Endothelial cell of umbilical vein (primary cell): Measurements from ENCODE around the gene ZNF77. TPM values are rescaled to one million over a fixed set of nuclear protein-coding genes. Genes with fewer than 3 reads are reported as not detected.

Experiments
- BruUV-seq: library from RNA; stranded (reverse); fragments of 400-500 nt; replicated peaks from 2 replicates; lab custom pipeline; 2021; lab: Mats Ljungman, UMichigan
- CTCF ChIA-PET: fragments of 300-600, 350-600 bp; sonication (Branson Sonifier 250); formaldehyde crosslinking; loops from one replicate; lab custom pipeline; 2021; ENCODE audit warnings: antibody characterized with exemption, inconsistent platforms; lab: Charles Lee
- POLR2A ChIA-PET: fragments of 300-600, 350-600 bp; sonication (Branson Sonifier 250); formaldehyde crosslinking; loops from one replicate; lab custom pipeline; 2021; ENCODE audit warnings: antibody characterized with exemption, inconsistent platforms; lab: Charles Lee
- DNase-seq: peaks from one replicate; pipeline ENCODE4 v3.0.0-alpha.2; 2011; ENCODE audit warnings: low read depth, low spot score
- FAIRE-seq: peaks from 2 replicates; lab custom pipeline; 2011; peaks lifted over from hg19 to GRCh38; lab: Jason Lieb, UNC
- H2AFZ ChIP-seq: 2 replicates; pipeline ENCODE4 v1.6.0; 2012; ENCODE audit warnings: low read depth, low read length, control low read depth, inconsistent platforms
- H3K27ac ChIP-seq: 2 replicates; pipeline ENCODE4 v1.5.1; 2011; ENCODE audit warnings: low read depth, mild to moderate bottlenecking, control low read depth, low read length, moderate library complexity; ENCODE audit not compliant: insufficient read depth
- H3K27me3 ChIP-seq, 2 experiments: 2 replicates each; pipeline versions ENCODE4 v1.6.0 to v1.6.1; 2011; ENCODE audit warnings: low read length in 2 of 2, mixed read lengths in 1 of 2; ENCODE audit not compliant: control insufficient read depth in 2 of 2, insufficient read depth in 2 of 2
- H3K36me3 ChIP-seq, 2 experiments: 2 replicates in 1 of 2; 3 replicates in 1 of 2; pipeline ENCODE4 v1.5.1; 2011; ENCODE audit warnings: low read length in 2 of 2, mild to moderate bottlenecking in 1 of 2, moderate library complexity in 1 of 2; ENCODE audit not compliant: control insufficient read depth in 2 of 2, insufficient read depth in 2 of 2; ENCODE audit errors: extremely low read depth in 1 of 2
- H3K4me1 ChIP-seq: 3 replicates; pipeline ENCODE4 v1.5.1; 2011; ENCODE audit warnings: mild to moderate bottlenecking, low read length; ENCODE audit not compliant: control insufficient read depth, insufficient read depth; ENCODE audit errors: extremely low read depth
- H3K4me2 ChIP-seq: 2 replicates; pipeline ENCODE4 v1.6.1; 2011; ENCODE audit warnings: low read length, control low read depth, mixed read lengths; ENCODE audit not compliant: insufficient read depth
- H3K4me3 ChIP-seq, 3 experiments: fragments of 200-600 bp in 1 of 3; sonication (generic), shearing (Covaris generic) in 1 of 3; replicated peaks in 1 of 3; 2 replicates each; pipeline ENCODE4 v1.5.1; 2011 to 2016; ENCODE audit warnings: control low read depth in 3 of 3, low read length in 3 of 3, mild to moderate bottlenecking in 2 of 3, inconsistent platforms in 1 of 3, low read depth in 1 of 3, moderate library complexity in 1 of 3; ENCODE audit not compliant: insufficient read depth in 1 of 3
- H3K79me2 ChIP-seq: 2 replicates; pipeline ENCODE4 v1.6.0; 2012; ENCODE audit warnings: low read length, inconsistent platforms; ENCODE audit not compliant: control insufficient read depth, insufficient read depth
- H3K9ac ChIP-seq: replicated peaks from 2 replicates; pipeline ENCODE3; 2011; ENCODE audit warnings: low read length, control low read depth; ENCODE audit not compliant: insufficient read depth; ENCODE audit errors: extremely low read depth
- H3K9me1 ChIP-seq: replicated peaks from 3 replicates; pipeline ENCODE4 v1.6.0; 2011; ENCODE audit warnings: mild to moderate bottlenecking, low read length; ENCODE audit not compliant: control insufficient read depth, insufficient read depth; ENCODE audit errors: extremely low read depth
- H3K9me3 ChIP-seq: replicated peaks from 2 replicates; pipeline ENCODE4 v1.5.1; 2012; ENCODE audit warnings: low read length, inconsistent platforms; ENCODE audit not compliant: control insufficient read depth, insufficient read depth
- H4K20me1 ChIP-seq: replicated peaks from 2 replicates; pipeline ENCODE3; 2011; ENCODE audit warnings: mild to moderate bottlenecking, low read length; ENCODE audit not compliant: control insufficient read depth, insufficient read depth; ENCODE audit errors: extremely low read depth
- EZH2 ChIP-seq: IDR thresholded peaks from 2 replicates; pipeline ENCODE4 v1.6.1; 2012; ENCODE audit warnings: borderline replicate concordance, low read depth, mild to moderate bottlenecking, moderate library complexity, low read length, inconsistent platforms; ENCODE audit not compliant: severe bottlenecking
- FOS ChIP-seq: IDR thresholded peaks from 2 replicates; pipeline ENCODE4 v1.6.1; 2011; ENCODE audit warnings: mild to moderate bottlenecking, low read length, moderate library complexity, borderline replicate concordance; ENCODE audit not compliant: insufficient read depth
- GATA2 ChIP-seq: IDR thresholded peaks from 2 replicates; pipeline ENCODE4 v1.7.0; 2011; ENCODE audit warnings: low read depth, mild to moderate bottlenecking, moderate library complexity, mixed read lengths, low read length; ENCODE audit not compliant: insufficient read length, insufficient read depth
- JUN ChIP-seq: IDR thresholded peaks from 2 replicates; pipeline ENCODE4 v1.6.1; 2011; ENCODE audit warnings: borderline replicate concordance, low read depth; ENCODE audit not compliant: insufficient read length, insufficient read depth
- MYC ChIP-seq: IDR thresholded peaks from one replicate; pipeline ENCODE4 v1.6.1; 2011; ENCODE audit warnings: mild to moderate bottlenecking, low read depth, low read length
- POLR2A ChIP-seq: IDR thresholded peaks from 2 replicates; pipeline ENCODE4 v1.6.1; 2012; ENCODE audit warnings: low read depth, mild to moderate bottlenecking, control low read depth, low read length
- POLR2AphosphoS5 ChIP-seq: IDR thresholded peaks from 2 replicates; pipeline ENCODE4 v1.6.1; 2012; ENCODE audit warnings: low read depth, mild to moderate bottlenecking, control low read depth, low read length, moderate library complexity; ENCODE audit not compliant: insufficient read depth
- dilution Hi-C: fragments of 300-500 bp; cut with MboI; formaldehyde crosslinking; loops from one replicate; pipeline ENCODE4 v1.15.0; 2019; ENCODE audit warnings: low sequenced_read_pairs; ENCODE audit not compliant: extremely low pct_ligation_motif_present
- intact Hi-C: fragments of 100-400 bp; cut with micrococcal nuclease; formaldehyde crosslinking; loops from one replicate; pipeline ENCODE4 v1.10.0; 2022
- polyA plus RNA-seq, 4 experiments: library from polyadenylated mRNA; depleted of rRNA in 3 of 4; stranded (reverse) in 3 of 4; unstranded in 1 of 4; fragments of >200 nt; gene quantifications; 2 replicates each; pipeline versions ENCODE4 v1.2.1 to v1.2.3, GENCODE V29; 2011 to 2012; ENCODE audit warnings: missing spikeins in 1 of 4
- total RNA-seq: library from RNA; stranded (reverse); gene quantifications from 2 replicates; pipeline ENCODE4 v1.2.3, GENCODE V29; 2021
- TF ChIP-seq, protein P1 (sequence below): IDR thresholded peaks from 2 replicates; pipeline ENCODE4 v1.6.1; 2011; ENCODE audit not compliant: insufficient read depth, insufficient read length
- TF ChIP-seq, protein P2 (sequence below), 2 donors: IDR thresholded peaks; 1 replicate in 1 of 2; 2 replicates in 1 of 2; pipeline ENCODE4 v1.5.1; 2011; ENCODE audit warnings: low read length in 2 of 2, mild to moderate bottlenecking in 2 of 2, moderate library complexity in 2 of 2, control low read depth in 1 of 2, inconsistent platforms in 1 of 2, low read depth in 1 of 2; ENCODE audit not compliant: insufficient read depth in 1 of 2; ENCODE audit errors: extremely low read depth in 1 of 2

ZNF77 gene
- total and polyA plus RNA-seq, 2 donors (not counting 3 experiments of a cell fraction or from before 2014, with no cell fraction given), result 5.9 to 10.2 TPM

DNA sequence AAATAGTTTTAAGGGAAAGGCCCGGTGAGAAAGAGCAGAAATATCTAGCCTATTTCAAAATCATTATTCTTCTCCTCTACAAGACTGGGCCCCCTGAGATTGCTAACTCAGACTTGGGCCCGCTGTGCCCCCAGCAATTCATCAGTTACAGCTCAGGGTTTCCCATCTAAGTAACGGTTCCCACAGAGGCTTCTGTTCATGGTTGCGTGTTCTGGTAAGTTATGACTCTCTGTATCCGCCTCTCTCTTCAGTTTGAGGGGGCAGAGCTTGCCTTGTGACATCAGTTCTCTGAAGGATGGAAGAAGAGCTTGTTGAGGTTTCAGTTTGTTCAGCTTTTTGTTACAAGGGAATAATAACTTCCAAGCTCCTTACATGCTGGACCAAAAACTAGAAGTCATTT, 32.5 kb downstream of the ZNF77 start:
- H3K4me3 ChIP-seq, result no peak overlapping the region
- no peak overlapping the region for H3K27ac ChIP-seq
- no peaks in the 10 kb centered on the region for H3K4me1 ChIP-seq
- ChIA-PET CTCF (no interaction called here), POLR2A (no interaction called here)
- no TSS peak for BruUV-seq
- peaks cover 1% of the 10 kb centered on the region for H3K79me2 ChIP-seq
- H3K9me1 ChIP-seq, result no peaks in the 10 kb centered on the region
- H2AFZ ChIP-seq, result no peak overlapping the region
- H3K4me2 ChIP-seq, result no peak overlapping the region
- DNase-seq, result no peak
- intact Hi-C loops (no loop called here), dilution Hi-C loops (no loop called here)
- TF ChIP-seq EZH2, result no peak
- TF ChIP-seq, protein P1, sequence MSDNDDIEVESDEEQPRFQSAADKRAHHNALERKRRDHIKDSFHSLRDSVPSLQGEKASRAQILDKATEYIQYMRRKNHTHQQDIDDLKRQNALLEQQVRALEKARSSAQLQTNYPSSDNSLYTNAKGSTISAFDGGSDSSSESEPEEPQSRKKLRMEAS, result no peak
- TF ChIP-seq, protein P2, sequence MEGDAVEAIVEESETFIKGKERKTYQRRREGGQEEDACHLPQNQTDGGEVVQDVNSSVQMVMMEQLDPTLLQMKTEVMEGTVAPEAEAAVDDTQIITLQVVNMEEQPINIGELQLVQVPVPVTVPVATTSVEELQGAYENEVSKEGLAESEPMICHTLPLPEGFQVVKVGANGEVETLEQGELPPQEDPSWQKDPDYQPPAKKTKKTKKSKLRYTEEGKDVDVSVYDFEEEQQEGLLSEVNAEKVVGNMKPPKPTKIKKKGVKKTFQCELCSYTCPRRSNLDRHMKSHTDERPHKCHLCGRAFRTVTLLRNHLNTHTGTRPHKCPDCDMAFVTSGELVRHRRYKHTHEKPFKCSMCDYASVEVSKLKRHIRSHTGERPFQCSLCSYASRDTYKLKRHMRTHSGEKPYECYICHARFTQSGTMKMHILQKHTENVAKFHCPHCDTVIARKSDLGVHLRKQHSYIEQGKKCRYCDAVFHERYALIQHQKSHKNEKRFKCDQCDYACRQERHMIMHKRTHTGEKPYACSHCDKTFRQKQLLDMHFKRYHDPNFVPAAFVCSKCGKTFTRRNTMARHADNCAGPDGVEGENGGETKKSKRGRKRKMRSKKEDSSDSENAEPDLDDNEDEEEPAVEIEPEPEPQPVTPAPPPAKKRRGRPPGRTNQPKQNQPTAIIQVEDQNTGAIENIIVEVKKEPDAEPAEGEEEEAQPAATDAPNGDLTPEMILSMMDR (IDR thresholded peaks at IDR 0.05; ENCODE audit: extremely low read depth in 1 of 2, insufficient read depth in 1 of 2, low read depth in 1 of 2, low read length in 2 of 2), result no peak
- TF ChIP-seq JUN, result no peak
- no peak for TF ChIP-seq FOS
- TF ChIP-seq GATA2, result no peak
- no peak for TF ChIP-seq POLR2A
- no peak for TF ChIP-seq MYC
- no peak for TF ChIP-seq POLR2AphosphoS5
- no peak overlapping the region for H3K9ac ChIP-seq
- peaks cover 6 to 10% of the 10 kb centered on the region in 2 experiments for H3K36me3 ChIP-seq
- no peaks in the 10 kb centered on the region for H4K20me1 ChIP-seq
- peaks cover 8% of the 10 kb centered on the region for H3K9me3 ChIP-seq
- FAIRE-seq, result no peak
- no peaks in the 10 kb centered on the region for H3K27me3 ChIP-seq
